Fibroblast of lung (primary cell): ENCODE measurements around the gene RAB44.

Source experiments
- EZH2 ChIP-seq: IDR thresholded peaks from 2 replicates; pipeline ENCODE4 v1.5.1; 2012; ENCODE audit warnings: low read length, control low read depth, mild to moderate bottlenecking; ENCODE audit errors: missing control alignments
- TF ChIP-seq, protein P1 (sequence below), 2 donors: IDR thresholded peaks in 1 of 2; conservative IDR thresholded peaks in 1 of 2; 1 replicate in 1 of 2; 2 replicates in 1 of 2; pipeline ENCODE4 v1.5.1; 2011 to 2012; ENCODE audit warnings: low read length in 2 of 2, control low read depth in 1 of 2, inconsistent platforms in 1 of 2, low read depth in 1 of 2, mild to moderate bottlenecking in 1 of 2

- TF ChIP-seq, protein P1, sequence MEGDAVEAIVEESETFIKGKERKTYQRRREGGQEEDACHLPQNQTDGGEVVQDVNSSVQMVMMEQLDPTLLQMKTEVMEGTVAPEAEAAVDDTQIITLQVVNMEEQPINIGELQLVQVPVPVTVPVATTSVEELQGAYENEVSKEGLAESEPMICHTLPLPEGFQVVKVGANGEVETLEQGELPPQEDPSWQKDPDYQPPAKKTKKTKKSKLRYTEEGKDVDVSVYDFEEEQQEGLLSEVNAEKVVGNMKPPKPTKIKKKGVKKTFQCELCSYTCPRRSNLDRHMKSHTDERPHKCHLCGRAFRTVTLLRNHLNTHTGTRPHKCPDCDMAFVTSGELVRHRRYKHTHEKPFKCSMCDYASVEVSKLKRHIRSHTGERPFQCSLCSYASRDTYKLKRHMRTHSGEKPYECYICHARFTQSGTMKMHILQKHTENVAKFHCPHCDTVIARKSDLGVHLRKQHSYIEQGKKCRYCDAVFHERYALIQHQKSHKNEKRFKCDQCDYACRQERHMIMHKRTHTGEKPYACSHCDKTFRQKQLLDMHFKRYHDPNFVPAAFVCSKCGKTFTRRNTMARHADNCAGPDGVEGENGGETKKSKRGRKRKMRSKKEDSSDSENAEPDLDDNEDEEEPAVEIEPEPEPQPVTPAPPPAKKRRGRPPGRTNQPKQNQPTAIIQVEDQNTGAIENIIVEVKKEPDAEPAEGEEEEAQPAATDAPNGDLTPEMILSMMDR (conservative IDR thresholded peaks at IDR 0.05 in 1 of 2, IDR thresholded peaks at IDR 0.05 in 1 of 2; ENCODE audit: low read depth in 1 of 2, low read length in 2 of 2), result no peak
- no peak for TF ChIP-seq EZH2
Measured at GRCh38 chr6:36743538-36744303, 46.1 kb downstream of the RAB44 start.
